WTC11 (cell line): Measurements from ENCODE around the gene FAM3D. TPM values are rescaled to one million over a fixed set of nuclear protein-coding genes. Genes with fewer than 3 reads are reported as not detected.
A peak's percentile ranks its signal among the peaks of the same experiment; 100 is the strongest.

Experiments used
- ATAC-seq: fragments of 200-7000 bp; cut with Tn5 transposase; 2 replicates; pipeline ENCODE4 v1.10.0; 2021; ENCODE audit warnings: mild to moderate bottlenecking, moderate library complexity
- CTCF ChIA-PET: fragments of 300-600 bp; sonication (Branson Sonifier 250); formaldehyde crosslinking; loops from one replicate; lab custom pipeline; 2021; ENCODE audit warnings: antibody characterized with exemption; lab: Charles Lee
- POLR2A ChIA-PET: fragments of 350-600 bp; sonication (Branson Sonifier 250); formaldehyde crosslinking; loops from one replicate; lab custom pipeline; 2021; ENCODE audit warnings: antibody characterized with exemption; lab: Charles Lee
- DNase-seq: peaks from one replicate; pipeline ENCODE4 v3.0.0; 2021; ENCODE audit warnings: low spot score
- H3K27ac Mint-ChIP-seq: 2 replicates; pipeline ENCODE4 v1.8.0; 2021; ENCODE audit warnings: mixed read lengths
- H3K27me3 Mint-ChIP-seq: 2 replicates; pipeline ENCODE4 v1.8.0; 2021; ENCODE audit warnings: low read depth, mild to moderate bottlenecking, moderate library complexity, mixed read lengths
- H3K36me3 Mint-ChIP-seq: 2 replicates; pipeline ENCODE4 v1.8.0; 2021; ENCODE audit warnings: mixed read lengths
- H3K4me1 Mint-ChIP-seq: 2 replicates; pipeline ENCODE4 v1.8.0; 2022; ENCODE audit warnings: mixed read lengths
- H3K4me3 Mint-ChIP-seq: 2 replicates; pipeline ENCODE4 v1.8.0; 2021; ENCODE audit warnings: mild to moderate bottlenecking, moderate library complexity, mixed read lengths
- H3K9me3 Mint-ChIP-seq: 2 replicates; pipeline ENCODE4 v1.8.0; 2021; ENCODE audit warnings: mixed read lengths
- ATF1 ChIP-seq: sonication (generic); formaldehyde crosslinking; IDR thresholded peaks from 2 replicates; pipeline ENCODE4 v1.8.1; 2023; ENCODE audit warnings: mild to moderate bottlenecking, moderate library complexity, missing genetic modification reagents
- CREB1 ChIP-seq: sonication (generic); formaldehyde crosslinking; IDR thresholded peaks from 2 replicates; pipeline ENCODE4 v1.8.0; 2023; ENCODE audit warnings: mild to moderate bottlenecking, missing genetic modification reagents
- ESRRA ChIP-seq: sonication (generic); formaldehyde crosslinking; IDR thresholded peaks from 2 replicates; pipeline ENCODE4 v1.8.1; 2022; ENCODE audit warnings: mild to moderate bottlenecking, missing genetic modification reagents, borderline replicate concordance
- FOXP1 ChIP-seq: sonication (generic); formaldehyde crosslinking; IDR thresholded peaks from 2 replicates; pipeline ENCODE4 v1.8.0; 2022; ENCODE audit warnings: missing genetic modification reagents, mild to moderate bottlenecking, moderate library complexity, borderline replicate concordance
- HMGA2 ChIP-seq: fragments of 250-450 bp; sonication (Bioruptor Pico); IDR thresholded peaks from 2 replicates; pipeline ENCODE4 v1.4.0; 2021; ENCODE audit warnings: mild to moderate bottlenecking, moderate library complexity
- NFATC4 ChIP-seq: fragments of 250-450 bp; sonication (Bioruptor Pico); IDR thresholded peaks from 2 replicates; pipeline ENCODE4 v1.9.0; 2021; ENCODE audit warnings: mild to moderate bottlenecking
- NFYB ChIP-seq: sonication (generic); formaldehyde crosslinking; conservative IDR thresholded peaks from 2 replicates; pipeline ENCODE4 v1.8.0; 2022; ENCODE audit warnings: low read depth, missing genetic modification reagents
- NR2C2 ChIP-seq: sonication (generic); formaldehyde crosslinking; IDR thresholded peaks from 2 replicates; pipeline ENCODE4 v1.8.0; 2022; ENCODE audit warnings: mild to moderate bottlenecking, missing genetic modification reagents
- SMAD3 ChIP-seq: sonication (generic); formaldehyde crosslinking; IDR thresholded peaks from 2 replicates; pipeline ENCODE4 v1.8.0; 2022; ENCODE audit warnings: missing genetic modification reagents, mild to moderate bottlenecking, borderline replicate concordance
- ZBTB21 ChIP-seq: sonication (generic); formaldehyde crosslinking; IDR thresholded peaks from 2 replicates; pipeline ENCODE4 v1.8.1; 2023; ENCODE audit warnings: mild to moderate bottlenecking, missing genetic modification reagents, borderline replicate concordance
- ZNF219 ChIP-seq: sonication (generic); formaldehyde crosslinking; IDR thresholded peaks from 2 replicates; pipeline ENCODE4 v1.8.0; 2023; ENCODE audit warnings: missing genetic modification reagents, mild to moderate bottlenecking, borderline replicate concordance
- ZNF232 ChIP-seq: sonication (generic); formaldehyde crosslinking; IDR thresholded peaks from 2 replicates; pipeline ENCODE4 v1.8.0; 2022; ENCODE audit warnings: mild to moderate bottlenecking, missing genetic modification reagents
- ZNF671 ChIP-seq: fragments of 250-450 bp; sonication (Bioruptor Pico); IDR thresholded peaks from 2 replicates; pipeline ENCODE4 v1.8.0; 2021; ENCODE audit warnings: mild to moderate bottlenecking
- total RNA-seq: library from RNA; stranded (reverse); gene quantifications from 3 replicates; pipeline ENCODE4 v1.2.3, GENCODE V29; 2021
- TF ChIP-seq, protein P1 (sequence below): fragments of 250-450 bp; sonication (Bioruptor Pico); IDR thresholded peaks from 2 replicates; pipeline ENCODE4 v1.9.0; 2021; ENCODE audit warnings: mild to moderate bottlenecking, borderline replicate concordance
- TF ChIP-seq, protein P2 (sequence below): sonication (generic); formaldehyde crosslinking; conservative IDR thresholded peaks from 2 replicates; pipeline ENCODE4 v1.8.1; 2023; ENCODE audit warnings: mild to moderate bottlenecking, low read depth, missing genetic modification reagents, moderate library complexity
- TF ChIP-seq, protein P3 (sequence below): sonication (generic); formaldehyde crosslinking; IDR thresholded peaks from 2 replicates; pipeline ENCODE4 v1.8.1; 2023; ENCODE audit warnings: mild to moderate bottlenecking, moderate library complexity, missing genetic modification reagents
- TF ChIP-seq, protein P4 (sequence below): sonication (generic); formaldehyde crosslinking; IDR thresholded peaks from 2 replicates; pipeline ENCODE4 v1.8.0; 2022; ENCODE audit warnings: mild to moderate bottlenecking, missing genetic modification reagents
- TF ChIP-seq, protein P5 (sequence below): sonication (generic); formaldehyde crosslinking; IDR thresholded peaks from 2 replicates; pipeline ENCODE4 v1.8.1; 2023; ENCODE audit warnings: mild to moderate bottlenecking, missing genetic modification reagents
- TF ChIP-seq, protein P6 (sequence below): sonication (generic); formaldehyde crosslinking; IDR thresholded peaks from 2 replicates; pipeline ENCODE4 v1.8.0; 2023; ENCODE audit warnings: mild to moderate bottlenecking, missing genetic modification reagents

Gene FAM3D
- total RNA-seq, 1 experiment from 2014 or later: 0.66 TPM

DNA sequence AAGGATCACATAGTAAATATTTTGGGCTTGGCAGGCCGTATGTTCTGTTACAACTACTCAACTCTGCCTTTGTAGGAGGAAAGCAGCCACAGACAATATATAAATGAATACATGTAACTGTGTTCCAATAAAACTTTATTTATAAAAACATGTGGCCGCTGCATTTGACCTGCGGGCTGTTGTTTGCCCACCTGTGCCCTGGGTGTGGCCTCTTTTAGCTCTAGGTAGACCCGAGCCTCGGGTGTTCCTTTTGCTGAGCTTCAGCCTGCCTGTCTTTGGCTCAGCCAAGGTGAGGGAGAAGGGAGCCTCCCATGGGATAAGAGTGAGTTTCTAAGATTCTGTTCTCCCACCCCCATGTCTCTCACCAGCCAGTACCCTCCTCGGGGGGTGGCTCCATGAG, 5.6 kb downstream of the FAM3D start (continued):
- TF ChIP-seq, protein P1, sequence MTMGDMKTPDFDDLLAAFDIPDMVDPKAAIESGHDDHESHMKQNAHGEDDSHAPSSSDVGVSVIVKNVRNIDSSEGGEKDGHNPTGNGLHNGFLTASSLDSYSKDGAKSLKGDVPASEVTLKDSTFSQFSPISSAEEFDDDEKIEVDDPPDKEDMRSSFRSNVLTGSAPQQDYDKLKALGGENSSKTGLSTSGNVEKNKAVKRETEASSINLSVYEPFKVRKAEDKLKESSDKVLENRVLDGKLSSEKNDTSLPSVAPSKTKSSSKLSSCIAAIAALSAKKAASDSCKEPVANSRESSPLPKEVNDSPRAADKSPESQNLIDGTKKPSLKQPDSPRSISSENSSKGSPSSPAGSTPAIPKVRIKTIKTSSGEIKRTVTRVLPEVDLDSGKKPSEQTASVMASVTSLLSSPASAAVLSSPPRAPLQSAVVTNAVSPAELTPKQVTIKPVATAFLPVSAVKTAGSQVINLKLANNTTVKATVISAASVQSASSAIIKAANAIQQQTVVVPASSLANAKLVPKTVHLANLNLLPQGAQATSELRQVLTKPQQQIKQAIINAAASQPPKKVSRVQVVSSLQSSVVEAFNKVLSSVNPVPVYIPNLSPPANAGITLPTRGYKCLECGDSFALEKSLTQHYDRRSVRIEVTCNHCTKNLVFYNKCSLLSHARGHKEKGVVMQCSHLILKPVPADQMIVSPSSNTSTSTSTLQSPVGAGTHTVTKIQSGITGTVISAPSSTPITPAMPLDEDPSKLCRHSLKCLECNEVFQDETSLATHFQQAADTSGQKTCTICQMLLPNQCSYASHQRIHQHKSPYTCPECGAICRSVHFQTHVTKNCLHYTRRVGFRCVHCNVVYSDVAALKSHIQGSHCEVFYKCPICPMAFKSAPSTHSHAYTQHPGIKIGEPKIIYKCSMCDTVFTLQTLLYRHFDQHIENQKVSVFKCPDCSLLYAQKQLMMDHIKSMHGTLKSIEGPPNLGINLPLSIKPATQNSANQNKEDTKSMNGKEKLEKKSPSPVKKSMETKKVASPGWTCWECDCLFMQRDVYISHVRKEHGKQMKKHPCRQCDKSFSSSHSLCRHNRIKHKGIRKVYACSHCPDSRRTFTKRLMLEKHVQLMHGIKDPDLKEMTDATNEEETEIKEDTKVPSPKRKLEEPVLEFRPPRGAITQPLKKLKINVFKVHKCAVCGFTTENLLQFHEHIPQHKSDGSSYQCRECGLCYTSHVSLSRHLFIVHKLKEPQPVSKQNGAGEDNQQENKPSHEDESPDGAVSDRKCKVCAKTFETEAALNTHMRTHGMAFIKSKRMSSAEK (CRISPR knock-in tag): no peak
- TF ChIP-seq, all 79 proteins: peak for 0

DNA sequence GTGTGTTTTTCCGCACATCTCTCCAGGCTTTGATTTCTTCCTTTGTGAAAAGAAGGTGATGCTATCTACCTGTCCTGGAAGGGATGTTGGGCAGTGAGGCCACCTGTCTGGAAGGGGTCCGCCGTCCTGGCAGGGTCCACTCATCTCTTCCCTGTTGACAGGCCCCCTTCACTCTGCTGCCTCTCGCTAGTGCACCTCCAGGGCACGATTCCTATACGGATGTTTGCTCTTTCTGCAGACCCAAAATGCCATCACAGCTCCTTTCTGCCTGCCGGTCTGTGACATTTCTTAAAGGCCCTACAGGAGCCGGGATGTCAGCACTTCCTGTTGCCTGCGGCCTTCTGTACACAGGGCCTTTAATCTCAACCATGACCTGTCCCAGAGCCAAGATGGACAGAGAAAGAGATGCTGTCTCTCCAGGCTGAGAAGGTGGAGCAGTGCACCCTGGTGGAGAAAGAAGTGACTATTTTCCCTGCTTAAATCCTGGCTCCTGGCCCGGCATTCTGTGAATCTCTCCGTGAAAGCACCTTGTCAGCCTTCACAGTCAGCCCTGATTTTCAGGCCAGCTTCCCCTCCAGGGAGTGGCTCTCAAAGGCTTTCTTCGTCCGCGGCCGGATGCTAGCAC, 7.4 kb downstream of the FAM3D start:
- Mint-ChIP-seq H3K4me3 (no peak overlapping the region), H3K9me3 (0 out of 2 replicates have a peak, but pooled peaks cover 4% of the 10 kb centered on the region), H3K4me1 (peaks cover 7% of the 10 kb centered on the region), H3K27me3 (no peaks in the 10 kb centered on the region; the same call in 1 of the 2 replicates), H3K36me3 (no peaks in the 10 kb centered on the region), H3K27ac (no peak overlapping the region)
- ChIA-PET CTCF (interaction anchor here (0.7 to 4.1 kb wide), 7 partner anchors 13 to 93 kb away, joined by 3 to 21 read pairs (median 4); no protein-coding TSS in a partner anchor), POLR2A (no interaction called here)
- peak; percentile 93 for ATAC-seq
- peak; percentile 51 for DNase-seq
- TF ChIP-seq SMAD3 (CRISPR knock-in tag) (no peak), ATF1 (CRISPR knock-in tag) (no peak), ZNF671 (CRISPR knock-in tag) (no peak), FOXP1 (no peak), NFATC4 (CRISPR knock-in tag) (no peak), ZNF219 (CRISPR knock-in tag) (no peak), NFYB (no peak), ZBTB21 (CRISPR knock-in tag) (no peak), NR2C2 (CRISPR knock-in tag) (no peak), ESRRA (no peak), ZNF232 (CRISPR knock-in tag) (no peak), CREB1 (CRISPR knock-in tag) (no peak), HMGA2 (no peak)
- TF ChIP-seq, protein P2, sequence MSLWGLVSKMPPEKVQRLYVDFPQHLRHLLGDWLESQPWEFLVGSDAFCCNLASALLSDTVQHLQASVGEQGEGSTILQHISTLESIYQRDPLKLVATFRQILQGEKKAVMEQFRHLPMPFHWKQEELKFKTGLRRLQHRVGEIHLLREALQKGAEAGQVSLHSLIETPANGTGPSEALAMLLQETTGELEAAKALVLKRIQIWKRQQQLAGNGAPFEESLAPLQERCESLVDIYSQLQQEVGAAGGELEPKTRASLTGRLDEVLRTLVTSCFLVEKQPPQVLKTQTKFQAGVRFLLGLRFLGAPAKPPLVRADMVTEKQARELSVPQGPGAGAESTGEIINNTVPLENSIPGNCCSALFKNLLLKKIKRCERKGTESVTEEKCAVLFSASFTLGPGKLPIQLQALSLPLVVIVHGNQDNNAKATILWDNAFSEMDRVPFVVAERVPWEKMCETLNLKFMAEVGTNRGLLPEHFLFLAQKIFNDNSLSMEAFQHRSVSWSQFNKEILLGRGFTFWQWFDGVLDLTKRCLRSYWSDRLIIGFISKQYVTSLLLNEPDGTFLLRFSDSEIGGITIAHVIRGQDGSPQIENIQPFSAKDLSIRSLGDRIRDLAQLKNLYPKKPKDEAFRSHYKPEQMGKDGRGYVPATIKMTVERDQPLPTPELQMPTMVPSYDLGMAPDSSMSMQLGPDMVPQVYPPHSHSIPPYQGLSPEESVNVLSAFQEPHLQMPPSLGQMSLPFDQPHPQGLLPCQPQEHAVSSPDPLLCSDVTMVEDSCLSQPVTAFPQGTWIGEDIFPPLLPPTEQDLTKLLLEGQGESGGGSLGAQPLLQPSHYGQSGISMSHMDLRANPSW (CRISPR knock-in tag): no peak
- TF ChIP-seq, protein P3, sequence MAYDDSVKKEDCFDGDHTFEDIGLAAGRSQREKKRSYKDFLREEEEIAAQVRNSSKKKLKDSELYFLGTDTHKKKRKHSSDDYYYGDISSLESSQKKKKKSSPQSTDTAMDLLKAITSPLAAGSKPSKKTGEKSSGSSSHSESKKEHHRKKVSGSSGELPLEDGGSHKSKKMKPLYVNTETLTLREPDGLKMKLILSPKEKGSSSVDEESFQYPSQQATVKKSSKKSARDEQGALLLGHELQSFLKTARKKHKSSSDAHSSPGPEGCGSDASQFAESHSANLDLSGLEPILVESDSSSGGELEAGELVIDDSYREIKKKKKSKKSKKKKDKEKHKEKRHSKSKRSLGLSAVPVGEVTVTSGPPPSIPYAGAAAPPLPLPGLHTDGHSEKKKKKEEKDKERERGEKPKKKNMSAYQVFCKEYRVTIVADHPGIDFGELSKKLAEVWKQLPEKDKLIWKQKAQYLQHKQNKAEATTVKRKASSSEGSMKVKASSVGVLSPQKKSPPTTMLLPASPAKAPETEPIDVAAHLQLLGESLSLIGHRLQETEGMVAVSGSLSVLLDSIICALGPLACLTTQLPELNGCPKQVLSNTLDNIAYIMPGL: no peak
- TF ChIP-seq, protein P4, sequence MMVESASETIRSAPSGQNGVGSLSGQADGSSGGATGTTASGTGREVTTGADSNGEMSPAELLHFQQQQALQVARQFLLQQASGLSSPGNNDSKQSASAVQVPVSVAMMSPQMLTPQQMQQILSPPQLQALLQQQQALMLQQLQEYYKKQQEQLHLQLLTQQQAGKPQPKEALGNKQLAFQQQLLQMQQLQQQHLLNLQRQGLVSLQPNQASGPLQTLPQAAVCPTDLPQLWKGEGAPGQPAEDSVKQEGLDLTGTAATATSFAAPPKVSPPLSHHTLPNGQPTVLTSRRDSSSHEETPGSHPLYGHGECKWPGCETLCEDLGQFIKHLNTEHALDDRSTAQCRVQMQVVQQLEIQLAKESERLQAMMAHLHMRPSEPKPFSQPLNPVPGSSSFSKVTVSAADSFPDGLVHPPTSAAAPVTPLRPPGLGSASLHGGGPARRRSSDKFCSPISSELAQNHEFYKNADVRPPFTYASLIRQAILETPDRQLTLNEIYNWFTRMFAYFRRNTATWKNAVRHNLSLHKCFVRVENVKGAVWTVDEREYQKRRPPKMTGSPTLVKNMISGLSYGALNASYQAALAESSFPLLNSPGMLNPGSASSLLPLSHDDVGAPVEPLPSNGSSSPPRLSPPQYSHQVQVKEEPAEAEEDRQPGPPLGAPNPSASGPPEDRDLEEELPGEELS (CRISPR knock-in tag): no peak
- TF ChIP-seq, protein P5, sequence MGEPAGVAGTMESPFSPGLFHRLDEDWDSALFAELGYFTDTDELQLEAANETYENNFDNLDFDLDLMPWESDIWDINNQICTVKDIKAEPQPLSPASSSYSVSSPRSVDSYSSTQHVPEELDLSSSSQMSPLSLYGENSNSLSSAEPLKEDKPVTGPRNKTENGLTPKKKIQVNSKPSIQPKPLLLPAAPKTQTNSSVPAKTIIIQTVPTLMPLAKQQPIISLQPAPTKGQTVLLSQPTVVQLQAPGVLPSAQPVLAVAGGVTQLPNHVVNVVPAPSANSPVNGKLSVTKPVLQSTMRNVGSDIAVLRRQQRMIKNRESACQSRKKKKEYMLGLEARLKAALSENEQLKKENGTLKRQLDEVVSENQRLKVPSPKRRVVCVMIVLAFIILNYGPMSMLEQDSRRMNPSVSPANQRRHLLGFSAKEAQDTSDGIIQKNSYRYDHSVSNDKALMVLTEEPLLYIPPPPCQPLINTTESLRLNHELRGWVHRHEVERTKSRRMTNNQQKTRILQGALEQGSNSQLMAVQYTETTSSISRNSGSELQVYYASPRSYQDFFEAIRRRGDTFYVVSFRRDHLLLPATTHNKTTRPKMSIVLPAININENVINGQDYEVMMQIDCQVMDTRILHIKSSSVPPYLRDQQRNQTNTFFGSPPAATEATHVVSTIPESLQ (CRISPR knock-in tag): no peak
- TF ChIP-seq, protein P6, sequence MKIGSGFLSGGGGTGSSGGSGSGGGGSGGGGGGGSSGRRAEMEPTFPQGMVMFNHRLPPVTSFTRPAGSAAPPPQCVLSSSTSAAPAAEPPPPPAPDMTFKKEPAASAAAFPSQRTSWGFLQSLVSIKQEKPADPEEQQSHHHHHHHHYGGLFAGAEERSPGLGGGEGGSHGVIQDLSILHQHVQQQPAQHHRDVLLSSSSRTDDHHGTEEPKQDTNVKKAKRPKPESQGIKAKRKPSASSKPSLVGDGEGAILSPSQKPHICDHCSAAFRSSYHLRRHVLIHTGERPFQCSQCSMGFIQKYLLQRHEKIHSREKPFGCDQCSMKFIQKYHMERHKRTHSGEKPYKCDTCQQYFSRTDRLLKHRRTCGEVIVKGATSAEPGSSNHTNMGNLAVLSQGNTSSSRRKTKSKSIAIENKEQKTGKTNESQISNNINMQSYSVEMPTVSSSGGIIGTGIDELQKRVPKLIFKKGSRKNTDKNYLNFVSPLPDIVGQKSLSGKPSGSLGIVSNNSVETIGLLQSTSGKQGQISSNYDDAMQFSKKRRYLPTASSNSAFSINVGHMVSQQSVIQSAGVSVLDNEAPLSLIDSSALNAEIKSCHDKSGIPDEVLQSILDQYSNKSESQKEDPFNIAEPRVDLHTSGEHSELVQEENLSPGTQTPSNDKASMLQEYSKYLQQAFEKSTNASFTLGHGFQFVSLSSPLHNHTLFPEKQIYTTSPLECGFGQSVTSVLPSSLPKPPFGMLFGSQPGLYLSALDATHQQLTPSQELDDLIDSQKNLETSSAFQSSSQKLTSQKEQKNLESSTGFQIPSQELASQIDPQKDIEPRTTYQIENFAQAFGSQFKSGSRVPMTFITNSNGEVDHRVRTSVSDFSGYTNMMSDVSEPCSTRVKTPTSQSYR: no peak
